K562 (cell line): ENCODE results near the gene UGT2A3.

ENCODE experiments used
- ARID2 ChIP-seq: fragments of 450-650 bp; IDR thresholded peaks from 2 replicates; pipeline ENCODE4 v1.6.1; 2017; ENCODE audit warnings: antibody characterized with exemption, mild to moderate bottlenecking
- ATF3 ChIP-seq, 2 experiments: fragments of 450-650 bp in 1 of 2; sonication (generic) in 1 of 2; formaldehyde crosslinking in 1 of 2; IDR thresholded peaks in 1 of 2; conservative IDR thresholded peaks in 1 of 2; 2 replicates each; pipeline versions ENCODE4 v1.6.1 to v1.8.1; 2016 to 2023; ENCODE audit warnings: mild to moderate bottlenecking in 2 of 2, moderate library complexity in 2 of 2, inconsistent platforms in 1 of 2, missing genetic modification reagents in 1 of 2
- BRF2 ChIP-seq: IDR thresholded peaks from 3 replicates; pipeline ENCODE4 v1.6.1; 2011; ENCODE audit warnings: borderline replicate concordance, mild to moderate bottlenecking; ENCODE audit not compliant: insufficient read length, insufficient read depth
- CTCF ChIP-seq, 3 experiments: IDR thresholded peaks in 2 of 3; conservative IDR thresholded peaks in 1 of 3; 2 replicates each; pipeline ENCODE4 v1.5.1; 2011 to 2012; ENCODE audit warnings: low read length in 3 of 3, mild to moderate bottlenecking in 3 of 3, control low read depth in 2 of 3, improper control_type of control experiment in 1 of 3, inconsistent platforms in 1 of 3, low read depth in 1 of 3, mixed read lengths in 1 of 3, moderate library complexity in 1 of 3; ENCODE audit not compliant: insufficient read depth in 2 of 3
- KDM1A ChIP-seq, 2 experiments: fragments of 450-650 bp; IDR thresholded peaks; 2 replicates each; pipeline ENCODE4 v1.6.1; 2016; ENCODE audit warnings: mild to moderate bottlenecking in 2 of 2
- POLR2A ChIP-seq: fragments of 450-650 bp; conservative IDR thresholded peaks from 2 replicates; pipeline ENCODE4 v1.6.1; 2016
- POLR2AphosphoS5 ChIP-seq: IDR thresholded peaks from 2 replicates; pipeline ENCODE4 v1.6.1; 2011; ENCODE audit warnings: mild to moderate bottlenecking, low read depth, low read length, moderate library complexity; ENCODE audit not compliant: control insufficient read depth, insufficient read depth
- SOX6 ChIP-seq: fragments of 450-650 bp; IDR thresholded peaks from 2 replicates; pipeline ENCODE4 v1.6.1; 2014; ENCODE audit warnings: mild to moderate bottlenecking
- TAF1 ChIP-seq: IDR thresholded peaks from 2 replicates; pipeline ENCODE4 v1.6.1; 2011; ENCODE audit warnings: mild to moderate bottlenecking, low read length, moderate library complexity; ENCODE audit not compliant: insufficient read depth, control insufficient read depth, severe bottlenecking; ENCODE audit errors: extremely low read depth
- ZNF274 ChIP-seq: IDR thresholded peaks from 2 replicates; pipeline ENCODE4 v1.6.1; 2011; ENCODE audit warnings: low read depth, mild to moderate bottlenecking, low read length, moderate library complexity, borderline replicate concordance
- ZNF280A ChIP-seq: fragments of 450-650 bp; IDR thresholded peaks from 2 replicates; pipeline ENCODE4 v1.6.1; 2018; ENCODE audit warnings: mild to moderate bottlenecking, low read depth; ENCODE audit not compliant: partially characterized antibody

- TF ChIP-seq ZNF274, result no peak
- TF ChIP-seq SOX6, result no peak
- TF ChIP-seq POLR2AphosphoS5, result no peak
- no peak for TF ChIP-seq BRF2
- no peak for TF ChIP-seq ZNF280A
- no peak for TF ChIP-seq POLR2A
- no peak for TF ChIP-seq CTCF (IDR thresholded peaks at IDR 0.05 in 2 of 3, conservative IDR thresholded peaks at IDR 0.05 in 1 of 3; ENCODE audit: insufficient read depth in 2 of 3, low read depth in 1 of 3, low read length in 3 of 3)
- no peak for TF ChIP-seq ARID2
- no peak for TF ChIP-seq ATF3 (IDR thresholded peaks at IDR 0.05)
- TF ChIP-seq ATF3 (CRISPR knock-in tag; conservative IDR thresholded peaks at IDR 0.05), result no peak
- no peak for TF ChIP-seq KDM1A (IDR thresholded peaks at IDR 0.05)
- no peak for TF ChIP-seq TAF1
These were observed 392 bp upstream of the UGT2A3 start for GRCh38 chr4:68951806-68952585.
